Measurements from ENCODE around the gene VPS13D.

DNA sequence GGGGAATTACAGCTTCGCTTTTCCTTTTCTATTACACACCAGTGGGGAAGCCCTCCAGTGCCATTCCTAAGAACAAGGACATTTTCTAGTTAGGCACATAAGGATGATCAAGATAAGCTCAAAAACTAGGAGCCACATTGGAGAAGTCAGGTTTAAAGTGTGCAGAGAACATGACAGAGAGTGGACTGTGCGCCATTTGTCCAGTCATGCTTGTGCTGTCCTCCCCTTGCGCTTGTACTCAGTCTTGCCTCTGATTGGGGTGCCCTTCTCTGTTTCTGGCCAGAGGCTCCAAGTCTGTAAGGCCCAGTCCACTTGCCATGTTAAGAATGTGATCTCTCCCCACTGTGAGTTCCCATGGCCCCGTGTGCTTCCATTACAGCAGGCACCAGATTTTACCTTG lies 198.5 kb downstream of the VPS13D start:
- TF ChIP-seq, protein P1, sequence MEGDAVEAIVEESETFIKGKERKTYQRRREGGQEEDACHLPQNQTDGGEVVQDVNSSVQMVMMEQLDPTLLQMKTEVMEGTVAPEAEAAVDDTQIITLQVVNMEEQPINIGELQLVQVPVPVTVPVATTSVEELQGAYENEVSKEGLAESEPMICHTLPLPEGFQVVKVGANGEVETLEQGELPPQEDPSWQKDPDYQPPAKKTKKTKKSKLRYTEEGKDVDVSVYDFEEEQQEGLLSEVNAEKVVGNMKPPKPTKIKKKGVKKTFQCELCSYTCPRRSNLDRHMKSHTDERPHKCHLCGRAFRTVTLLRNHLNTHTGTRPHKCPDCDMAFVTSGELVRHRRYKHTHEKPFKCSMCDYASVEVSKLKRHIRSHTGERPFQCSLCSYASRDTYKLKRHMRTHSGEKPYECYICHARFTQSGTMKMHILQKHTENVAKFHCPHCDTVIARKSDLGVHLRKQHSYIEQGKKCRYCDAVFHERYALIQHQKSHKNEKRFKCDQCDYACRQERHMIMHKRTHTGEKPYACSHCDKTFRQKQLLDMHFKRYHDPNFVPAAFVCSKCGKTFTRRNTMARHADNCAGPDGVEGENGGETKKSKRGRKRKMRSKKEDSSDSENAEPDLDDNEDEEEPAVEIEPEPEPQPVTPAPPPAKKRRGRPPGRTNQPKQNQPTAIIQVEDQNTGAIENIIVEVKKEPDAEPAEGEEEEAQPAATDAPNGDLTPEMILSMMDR (IDR thresholded peaks at IDR 0.05): no peak
- TF ChIP-seq POLR2A (IDR thresholded peaks at IDR 0.05) (no peak), EP300 (IDR thresholded peaks at IDR 0.05) (no peak)

Measured in ovary (tissue), 3 donors.